Sigmoid colon (tissue), 7 donors: Measurements from ENCODE around the gene APOOL. TPM values are rescaled to one million over a fixed set of nuclear protein-coding genes. Genes with fewer than 3 reads are reported as not detected.
"Not testable (repeated sequence)": the region's sequence is repeated elsewhere in the genome, so short reads cannot be mapped to it uniquely, and the experiment has no call there.

Source experiments
- DNase-seq: peaks from one replicate; pipeline ENCODE4 v3.0.0-alpha.2; 2019
- H3K27ac ChIP-seq, 4 donors: fragments of 200-600 bp; sonication (generic); one replicate each; pipeline ENCODE4 v1.5.1; 2016 to 2019; ENCODE audit warnings: mild to moderate bottlenecking in 1 of 4
- H3K27me3 ChIP-seq, 3 donors: fragments of 200-600 bp; sonication (generic); one replicate each; pipeline ENCODE4 v1.5.1; 2019; ENCODE audit warnings: mild to moderate bottlenecking in 1 of 3
- H3K36me3 ChIP-seq, 4 donors: fragments of 200-600 bp; sonication (generic); one replicate each; pipeline ENCODE4 v1.5.1; 2016 to 2019
- H3K4me1 ChIP-seq, 4 donors: fragments of 200-600 bp; sonication (generic); one replicate each; pipeline ENCODE4 v1.5.1; 2017 to 2019
- H3K4me3 ChIP-seq, 4 donors: fragments of 200-600 bp; sonication (generic); one replicate each; pipeline ENCODE4 v1.5.1; 2017 to 2019; ENCODE audit warnings: mild to moderate bottlenecking in 2 of 4, moderate library complexity in 1 of 4
- H3K9me3 ChIP-seq, 4 donors: fragments of 200-600 bp in 3 of 4; sonication (generic) in 3 of 4; one replicate each; pipeline versions ENCODE4 v1.5.1 to v1.6.1; 2013 to 2019
- CTCF ChIP-seq, 4 experiments: fragments of 450-650 bp in 3 of 4; fragments of 200-600 bp in 1 of 4; IDR thresholded peaks; one replicate each; pipeline ENCODE4 v1.5.1; 2016 to 2019; ENCODE audit warnings: antibody characterized with exemption in 4 of 4, mild to moderate bottlenecking in 3 of 4, moderate library complexity in 2 of 4
- EP300 ChIP-seq, 4 donors: sonication (generic); formaldehyde crosslinking; IDR thresholded peaks; one replicate each; pipeline ENCODE4 v1.6.1; 2017; ENCODE audit warnings: antibody characterized with exemption in 4 of 4
- POLR2A ChIP-seq, 2 donors: fragments of 450-650 bp; IDR thresholded peaks; one replicate each; pipeline ENCODE4 v1.6.1; 2016; ENCODE audit warnings: antibody characterized with exemption in 2 of 2, mild to moderate bottlenecking in 2 of 2, moderate library complexity in 2 of 2
- POLR2AphosphoS5 ChIP-seq, 4 donors: sonication (generic); formaldehyde crosslinking; IDR thresholded peaks; one replicate each; pipeline ENCODE4 v1.6.1; 2017; ENCODE audit warnings: antibody characterized with exemption in 4 of 4
- WGBS, 2 donors: extraction: QIAGEN DNeasy Blood & Tissue Kit; methylation state at CpG; one replicate each; pipeline ENCODE4 v1.1.7; 2013; 5-methylcytosine and 5-hydroxymethylcytosine counted together
- intact Hi-C: fragments of 100-400 bp; cut with DNase I; formaldehyde crosslinking; loops from one replicate; pipeline ENCODE4 v1.15.1; 2023
- polyA plus RNA-seq, 3 donors: library from polyadenylated mRNA; stranded (reverse); fragments of 200-250 nt; gene quantifications; one replicate each; pipeline ENCODE4 v1.2.3, GENCODE V29; 2013
- total RNA-seq, 4 donors: library from RNA; depleted of rRNA; stranded (reverse); fragments of >200 nt; gene quantifications; one replicate each; pipeline ENCODE4 v1.1.0, GENCODE V29; 2016
- donor health status: healthy with polysubstance abuse.
- donor health status: Bipolar disorder and iron deficiency.
- donor health status: healthy.

APOOL gene
- total and polyA plus RNA-seq, 7 donors, result 3.0 to 16.8 (median 8.1) TPM

- DNase-seq, result no peak
- H3K27ac ChIP-seq, result peak overlapping the region; percentile 46 to 75 (median 62)
Measured at GRCh38 chrX:85004255-85004654, 578 bp downstream of the APOOL start.

GRCh38 chrX:85012098-85012497 is 8.4 kb downstream of the APOOL start:
- Histone ChIP-seq H3K4me3 (no peak overlapping the region), H3K4me1 (no peaks in the 10 kb centered on the region), H3K27me3 (no peaks in the 10 kb centered on the region), H3K9me3 (no peaks in the 10 kb centered on the region), H3K36me3 (no peaks in the 10 kb centered on the region), H3K27ac (no peak overlapping the region)
- intact Hi-C loops, result no loop called here
- TF ChIP-seq CTCF (IDR thresholded peaks at IDR 0.05), result no peak
- no peak for TF ChIP-seq POLR2AphosphoS5 (IDR thresholded peaks at IDR 0.05)
- TF ChIP-seq EP300 (IDR thresholded peaks at IDR 0.05), result no peak
- TF ChIP-seq POLR2A (IDR thresholded peaks at IDR 0.05), result no peak
- DNase-seq, result no peak
- 93 to 94% methylated on average over 2 of the region's 2 CpGs for WGBS, 2 donors

More at GRCh38 chrX:85004255-85004654, 578 bp downstream of the APOOL start:
- H3K9me3 ChIP-seq, result no peaks in the 10 kb centered on the region
- peaks cover 0 to 7% (median 3%) of the 10 kb centered on the region in 4 donors for H3K4me1 ChIP-seq
- intact Hi-C loops, result no loop called here
- WGBS, 2 donors, result 2 to 6% methylated on average over 11 of the region's 11 CpGs
- H3K36me3 ChIP-seq, result no peaks in the 10 kb centered on the region
- no peak for TF ChIP-seq POLR2AphosphoS5 (IDR thresholded peaks at IDR 0.05)
- no peak for TF ChIP-seq CTCF (IDR thresholded peaks at IDR 0.05)
- no peak for TF ChIP-seq EP300 (IDR thresholded peaks at IDR 0.05)
- TF ChIP-seq POLR2A (IDR thresholded peaks at IDR 0.05), result no peak
- peak overlapping the region; percentile 48 to 65 (median 58) for H3K4me3 ChIP-seq
- H3K27me3 ChIP-seq, result no peaks in the 10 kb centered on the region

- H3K9me3 ChIP-seq, H3K36me3 ChIP-seq, intact Hi-C loops, DNase-seq, H3K27me3 ChIP-seq, H3K4me3 ChIP-seq, H3K4me1 ChIP-seq, H3K27ac ChIP-seq: not testable (repeated sequence)
- WGBS, 2 donors, result 97% methylated on average over 8 of the region's 8 CpGs
Measured at GRCh38 chrX:85015351-85015750, 11.7 kb downstream of the APOOL start.

- no peaks in the 10 kb centered on the region for H3K9me3 ChIP-seq
- DNase-seq, result no peak
Measured at GRCh38 chrX:85017721-85018120, 14.0 kb downstream of the APOOL start.

GRCh38 chrX:85018471-85018870 is 14.8 kb downstream of the APOOL start:
- intact Hi-C loops, result no loop called here
- no peaks in the 10 kb centered on the region for H3K36me3 ChIP-seq
- TF ChIP-seq POLR2AphosphoS5 (IDR thresholded peaks at IDR 0.05), result no peak
- no peak for TF ChIP-seq POLR2A (IDR thresholded peaks at IDR 0.05)
- no peak for TF ChIP-seq EP300 (IDR thresholded peaks at IDR 0.05)
- TF ChIP-seq CTCF (IDR thresholded peaks at IDR 0.05), result no peak

More at GRCh38 chrX:85017721-85018120, 14.0 kb downstream of the APOOL start:
- TF ChIP-seq EP300 (IDR thresholded peaks at IDR 0.05), result no peak
- no peak for TF ChIP-seq POLR2A (IDR thresholded peaks at IDR 0.05)
- no peak for TF ChIP-seq POLR2AphosphoS5 (IDR thresholded peaks at IDR 0.05)
- TF ChIP-seq CTCF (IDR thresholded peaks at IDR 0.05), result no peak
- H3K4me3 ChIP-seq, result no peak overlapping the region
- intact Hi-C loops, result no loop called here
- no peaks in the 10 kb centered on the region for H3K27me3 ChIP-seq
- H3K36me3 ChIP-seq, result no peaks in the 10 kb centered on the region
- WGBS, 2 donors, result 92 to 99% methylated on average over 2 of the region's 2 CpGs
- no peak overlapping the region for H3K27ac ChIP-seq
- no peaks in the 10 kb centered on the region for H3K4me1 ChIP-seq

More at GRCh38 chrX:85018471-85018870, 14.8 kb downstream of the APOOL start:
- Histone ChIP-seq H3K4me3 (no peak overlapping the region), H3K27me3 (no peaks in the 10 kb centered on the region), H3K4me1 (no peaks in the 10 kb centered on the region), H3K27ac (no peak overlapping the region), H3K9me3 (no peaks in the 10 kb centered on the region)
- WGBS, 2 donors, result 100% methylated on average over 1 of the region's 1 CpG
- DNase-seq, result no peak
